ENCODE results near the gene PTGER1. TPM values are rescaled to one million over a fixed set of nuclear protein-coding genes. Genes with fewer than 3 reads are reported as not detected.

The PTGER1 gene
- total RNA-seq, 1 donor from 2014 or later = 0.56 TPM

GRCh38 chr19:14503285-14503684, 28.1 kb upstream of the PTGER1 start:
- H3K9me3 Mint-ChIP-seq = no peaks in the 10 kb centered on the region
- no peaks in the 10 kb centered on the region for H3K36me3 Mint-ChIP-seq
- H3K27me3 Mint-ChIP-seq = peaks cover 3% of the 10 kb centered on the region
- H3K4me1 Mint-ChIP-seq (ENCODE audit: unreplicated experiment) = peaks cover 15% of the 10 kb centered on the region
- no peak for TF ChIP-seq CTCF (conservative IDR thresholded peaks at IDR 0.05)
- DNase-seq (ENCODE audit: extremely low spot score, unreplicated experiment) = no peak
- peak overlapping the region; percentile 100 for H3K27ac Mint-ChIP-seq
- no peak overlapping the region for H3K4me3 Mint-ChIP-seq

- Mint-ChIP-seq H3K9me3 (no peaks in the 10 kb centered on the region), H3K27ac (peak overlapping the region; percentile 100), H3K27me3 (peaks cover under 1% of the 10 kb centered on the region), H3K4me3 (no peak overlapping the region), H3K4me1 (ENCODE audit: unreplicated experiment) (peaks cover 13% of the 10 kb centered on the region), H3K36me3 (no peaks in the 10 kb centered on the region)
- TF ChIP-seq CTCF (conservative IDR thresholded peaks at IDR 0.05) = no peak
- no peak for DNase-seq (ENCODE audit: extremely low spot score, unreplicated experiment)
Measured at GRCh38 chr19:14502334-14503092, 27.4 kb upstream of the PTGER1 start.

GRCh38 chr19:14497228-14497921, 22.2 kb upstream of the PTGER1 start:
- Mint-ChIP-seq H3K9me3 (no peaks in the 10 kb centered on the region), H3K27me3 (no peaks in the 10 kb centered on the region), H3K4me1 (ENCODE audit: unreplicated experiment) (peaks cover 23% of the 10 kb centered on the region), H3K27ac (peak overlapping the region; percentile 92), H3K4me3 (peak overlapping the region; percentile 81), H3K36me3 (peaks cover 8% of the 10 kb centered on the region)
- DNase-seq (ENCODE audit: extremely low spot score, unreplicated experiment) = no peak
- TF ChIP-seq CTCF (conservative IDR thresholded peaks at IDR 0.05) = no peak

GRCh38 chr19:14496834-14497227, 21.7 kb upstream of the PTGER1 start:
- DNase-seq (ENCODE audit: extremely low spot score, unreplicated experiment) = no peak
- Mint-ChIP-seq H3K27me3 (no peaks in the 10 kb centered on the region), H3K27ac (peak overlapping the region; percentile 92), H3K36me3 (peaks cover 8% of the 10 kb centered on the region), H3K4me3 (peak overlapping the region; percentile 81), H3K4me1 (ENCODE audit: unreplicated experiment) (peaks cover 23% of the 10 kb centered on the region), H3K9me3 (no peaks in the 10 kb centered on the region)
- TF ChIP-seq CTCF (conservative IDR thresholded peaks at IDR 0.05) = no peak

- H3K4me1 Mint-ChIP-seq (ENCODE audit: unreplicated experiment) = peaks cover 23% of the 10 kb centered on the region
- peaks cover 12% of the 10 kb centered on the region for H3K36me3 Mint-ChIP-seq
- peak within 1 kb of the TSS; percentile 93 for H3K4me3 Mint-ChIP-seq
- no peaks in the 10 kb centered on the region for H3K9me3 Mint-ChIP-seq
- peak within 1 kb of the TSS; percentile 97 for H3K27ac Mint-ChIP-seq
- TF ChIP-seq CTCF (conservative IDR thresholded peaks at IDR 0.05) = no peak
- H3K27me3 Mint-ChIP-seq = no peaks in the 10 kb centered on the region
- peak; percentile 99 for DNase-seq (ENCODE audit: extremely low spot score, unreplicated experiment)
Measured at GRCh38 chr19:14496029-14496833, 21.1 kb upstream of the PTGER1 start, which contains the start of gene GIPC1. Gene GIPC1, minus strand, starts transcription at chr19:14496127. Its CDS starts 13,151 bp downstream, at chr19:14482976.
